GM12872 (cell line): ENCODE measurements around the gene ITPA.

Experiments used
- CTCF ChIP-seq: IDR thresholded peaks from 3 replicates; pipeline ENCODE4 v1.5.1; 2011; ENCODE audit warnings: low read depth, mild to moderate bottlenecking, low read length, moderate library complexity; ENCODE audit not compliant: insufficient read depth

ITPA gene

DNA sequence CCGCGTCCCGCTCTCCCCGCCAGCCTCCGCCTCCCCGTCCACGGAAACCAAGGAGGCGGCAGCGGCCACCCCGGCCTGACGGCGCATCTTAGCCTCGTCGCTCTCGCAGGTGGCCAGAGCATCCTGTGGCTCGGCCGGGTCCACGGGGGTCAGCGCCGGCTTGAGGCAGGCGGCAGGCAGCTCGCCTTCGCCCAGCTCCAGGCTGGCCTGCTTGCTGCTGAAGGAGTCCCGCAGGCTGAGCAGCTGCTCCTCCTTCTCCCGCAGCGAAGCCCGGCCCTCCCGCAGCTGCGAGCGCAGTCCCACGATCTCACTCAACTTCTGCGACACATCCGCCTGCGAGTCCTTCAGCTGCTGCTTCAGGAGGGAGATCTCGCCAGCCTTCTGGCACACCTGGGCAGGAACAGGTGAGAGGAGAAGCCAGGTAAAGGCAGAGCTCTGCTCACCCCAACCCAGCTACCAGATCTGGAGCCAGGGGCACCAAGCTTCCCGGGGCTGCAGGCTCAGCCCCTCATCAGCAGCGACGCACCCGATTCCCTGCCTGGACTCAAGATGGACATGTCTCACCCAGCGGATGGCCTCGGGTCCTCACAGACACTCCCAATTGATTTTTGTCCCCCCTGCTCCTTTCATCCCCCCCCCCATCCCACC, 44.4 kb upstream of the ITPA start:
- no peak for TF ChIP-seq CTCF

- no peak for TF ChIP-seq CTCF
These were observed 43.6 kb upstream of the ITPA start for GRCh38 chr20:3165473-3166337.

GRCh38 chr20:3166338-3166912, 42.9 kb upstream of the ITPA start:
- TF ChIP-seq CTCF, result no peak

- no peak for TF ChIP-seq CTCF
These were observed 42.4 kb upstream of the ITPA start for GRCh38 chr20:3166913-3167342.

DNA sequence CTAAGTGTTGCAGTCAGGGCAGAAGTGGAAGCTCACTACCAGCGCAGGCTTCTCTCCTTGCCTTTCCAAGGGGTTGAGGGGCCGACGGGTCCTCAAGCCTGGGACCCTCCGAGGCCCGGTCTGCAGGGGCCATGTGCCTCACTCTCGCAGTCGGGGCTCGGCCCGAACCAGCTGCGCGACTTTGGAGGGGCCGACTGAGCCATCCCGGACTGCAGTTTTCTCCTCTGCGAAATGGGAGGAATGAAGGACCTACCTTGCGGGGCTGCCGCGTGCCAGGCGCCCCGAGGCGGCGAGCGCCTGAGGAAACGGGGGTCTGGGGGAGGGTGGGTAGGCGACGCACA, 41.6 kb upstream of the ITPA start:
- TF ChIP-seq CTCF, result no peak

- no peak for TF ChIP-seq CTCF
These were observed 41.0 kb upstream of the ITPA start for GRCh38 chr20:3168079-3168828.

DNA sequence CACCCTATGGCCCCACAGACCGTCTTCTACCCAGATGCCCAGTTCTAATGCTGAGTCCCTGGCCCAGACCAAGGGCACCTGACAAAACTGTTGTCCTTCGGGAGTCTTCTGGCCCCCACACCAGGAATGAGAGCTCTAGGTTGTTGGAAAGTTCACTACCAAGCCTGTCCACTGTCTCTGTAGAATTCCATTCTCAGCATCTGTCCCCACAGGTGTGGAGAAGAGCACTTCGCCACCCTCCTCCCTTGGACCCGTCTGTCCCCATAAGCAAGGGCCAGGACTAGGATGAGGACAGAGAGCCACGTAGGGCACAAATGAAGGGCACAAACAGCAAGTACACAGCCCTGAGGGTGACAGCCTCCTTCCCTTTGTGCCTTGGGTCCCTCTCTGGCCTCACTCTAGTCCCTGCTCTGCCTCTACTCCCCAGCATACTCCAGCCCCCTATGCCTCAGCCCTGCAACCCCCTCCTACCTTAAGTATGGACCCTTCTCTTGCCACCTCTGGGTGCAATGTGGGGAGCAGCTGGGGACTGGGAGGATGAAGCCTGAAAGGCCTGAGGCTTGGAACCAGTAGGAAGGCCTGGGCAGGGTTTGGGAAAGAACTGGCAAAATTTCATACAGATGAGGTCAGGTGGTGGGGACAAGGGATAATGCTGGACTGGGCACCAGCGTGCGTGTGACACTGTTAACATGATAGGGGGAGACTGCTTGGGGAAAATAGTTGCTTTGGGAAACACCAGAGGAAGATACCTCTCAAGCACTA, 40.3 kb upstream of the ITPA start:
- TF ChIP-seq CTCF, result no peak
